HG03066 (cell line): ENCODE measurements around the gene ZNF318.
A peak's percentile ranks its signal among the peaks of the same experiment; 100 is the strongest.
"Not testable (repeated sequence)": the region's sequence is repeated elsewhere in the genome, so short reads cannot be mapped to it uniquely, and the experiment has no call there.

ENCODE experiments used
- ATAC-seq: cut with Tn5 transposase; IDR thresholded peaks from one replicate; pipeline ENCODE4 v1.9.1; 2021; ENCODE audit warnings: low read depth; ENCODE audit not compliant: unreplicated experiment

Gene ZNF318

GRCh38 chr6:43347021-43347420, 22.4 kb downstream of the ZNF318 start:
- no peak for ATAC-seq

GRCh38 chr6:43346243-43346642, 23.2 kb downstream of the ZNF318 start:
- ATAC-seq = not testable (repeated sequence)

DNA sequence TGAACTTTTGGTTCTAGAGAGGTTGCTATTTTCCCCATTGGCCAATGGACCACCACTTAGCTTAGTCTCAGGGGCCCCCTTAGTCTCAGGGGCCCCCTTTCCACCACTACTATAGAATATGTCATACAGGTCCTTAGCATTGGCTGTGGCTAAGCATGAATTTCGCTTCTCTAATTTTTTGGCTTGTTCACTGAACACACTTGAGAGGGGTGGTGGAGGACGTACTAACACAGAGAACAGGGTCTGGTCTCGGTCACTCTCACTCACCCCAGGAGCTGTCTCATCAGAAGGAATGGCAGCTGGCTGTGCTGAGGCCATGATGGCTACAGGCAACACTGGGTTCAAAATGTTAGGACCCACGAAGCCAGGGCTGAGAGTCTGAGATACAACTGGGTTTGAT, 30.3 kb downstream of the ZNF318 start:
- peak; percentile 79 for ATAC-seq

GRCh38 chr6:43338243-43338642, 31.2 kb downstream of the ZNF318 start:
- ATAC-seq = peak; percentile 51

GRCh38 chr6:43336382-43336781, 33.1 kb downstream of the ZNF318 start:
- no peak for ATAC-seq

DNA sequence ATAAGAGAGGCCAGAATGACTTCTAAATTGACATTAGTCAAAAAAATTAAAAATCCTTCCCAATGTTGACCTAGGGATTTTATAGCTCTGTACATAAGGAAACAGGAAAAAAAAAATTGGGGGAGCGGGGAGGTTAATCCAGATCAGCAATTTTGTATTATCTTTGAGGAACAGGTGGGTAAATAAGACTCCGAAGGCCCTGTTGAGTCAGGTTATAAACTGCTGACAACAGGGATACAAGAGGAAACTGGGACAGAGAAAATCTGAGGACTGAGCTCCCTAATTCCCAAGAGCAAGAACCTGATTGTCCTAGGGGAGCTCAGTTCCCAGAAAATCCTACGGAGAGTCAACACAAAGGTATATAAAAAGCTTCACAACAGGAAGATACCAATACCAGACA, 34.0 kb downstream of the ZNF318 start:
- no peak for ATAC-seq

GRCh38 chr6:43334466-43335095, 34.9 kb downstream of the ZNF318 start:
- no peak for ATAC-seq

- ATAC-seq = no peak
Measured at GRCh38 chr6:43331891-43332290, 37.6 kb downstream of the ZNF318 start.

GRCh38 chr6:43331470-43331869, 38.0 kb downstream of the ZNF318 start:
- no peak for ATAC-seq

GRCh38 chr6:43328528-43328927, 40.9 kb downstream of the ZNF318 start:
- ATAC-seq = no peak

- no peak for ATAC-seq
Measured at GRCh38 chr6:43325876-43326275, 43.6 kb downstream of the ZNF318 start.

DNA sequence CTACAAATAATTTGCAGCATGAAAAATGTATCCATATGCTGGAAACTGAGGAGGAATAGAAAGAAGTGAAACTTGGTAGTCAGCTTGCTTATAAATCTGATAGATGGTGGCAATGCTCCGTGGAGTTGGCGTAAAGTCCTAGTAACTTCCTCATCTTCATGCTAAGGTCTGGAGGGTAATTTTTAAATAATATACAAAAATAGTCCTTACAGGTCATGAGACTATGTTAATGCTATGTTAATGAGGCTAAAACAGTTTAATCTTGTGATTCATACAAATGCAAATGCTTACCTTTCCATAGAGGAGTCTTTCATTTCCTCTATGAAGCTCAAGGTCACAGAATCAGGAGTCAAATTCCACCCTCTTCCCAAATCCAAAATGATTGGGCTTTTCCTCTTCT, 51.4 kb downstream of the ZNF318 start:
- ATAC-seq = no peak

GRCh38 chr6:43313813-43314212, 55.6 kb downstream of the ZNF318 start:
- ATAC-seq = no peak

GRCh38 chr6:43311666-43312065, 57.8 kb downstream of the ZNF318 start:
- ATAC-seq = no peak

GRCh38 chr6:43310624-43311023, 58.8 kb downstream of the ZNF318 start:
- no peak for ATAC-seq

DNA sequence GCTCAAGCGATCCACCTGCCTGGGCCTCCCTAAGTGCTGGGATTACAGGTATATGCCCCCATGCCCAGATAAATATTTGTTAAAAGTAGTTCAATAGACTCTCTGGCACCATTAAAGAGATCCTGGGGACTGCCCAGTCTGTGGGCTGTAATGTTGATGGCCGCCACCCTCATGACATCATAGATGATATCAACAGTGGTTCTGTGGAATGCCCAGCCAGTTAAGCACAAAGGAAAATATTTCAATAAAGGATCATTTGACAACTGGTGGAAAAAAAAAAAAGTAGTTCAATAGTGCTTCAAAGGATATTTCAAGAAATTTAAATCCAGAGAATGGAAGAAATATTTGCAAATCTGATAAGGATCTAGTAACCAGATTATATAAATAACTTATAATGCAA, 59.3 kb downstream of the ZNF318 start:
- no peak for ATAC-seq

- no peak for ATAC-seq
Measured at GRCh38 chr6:43308990-43309477, 60.4 kb downstream of the ZNF318 start.

DNA sequence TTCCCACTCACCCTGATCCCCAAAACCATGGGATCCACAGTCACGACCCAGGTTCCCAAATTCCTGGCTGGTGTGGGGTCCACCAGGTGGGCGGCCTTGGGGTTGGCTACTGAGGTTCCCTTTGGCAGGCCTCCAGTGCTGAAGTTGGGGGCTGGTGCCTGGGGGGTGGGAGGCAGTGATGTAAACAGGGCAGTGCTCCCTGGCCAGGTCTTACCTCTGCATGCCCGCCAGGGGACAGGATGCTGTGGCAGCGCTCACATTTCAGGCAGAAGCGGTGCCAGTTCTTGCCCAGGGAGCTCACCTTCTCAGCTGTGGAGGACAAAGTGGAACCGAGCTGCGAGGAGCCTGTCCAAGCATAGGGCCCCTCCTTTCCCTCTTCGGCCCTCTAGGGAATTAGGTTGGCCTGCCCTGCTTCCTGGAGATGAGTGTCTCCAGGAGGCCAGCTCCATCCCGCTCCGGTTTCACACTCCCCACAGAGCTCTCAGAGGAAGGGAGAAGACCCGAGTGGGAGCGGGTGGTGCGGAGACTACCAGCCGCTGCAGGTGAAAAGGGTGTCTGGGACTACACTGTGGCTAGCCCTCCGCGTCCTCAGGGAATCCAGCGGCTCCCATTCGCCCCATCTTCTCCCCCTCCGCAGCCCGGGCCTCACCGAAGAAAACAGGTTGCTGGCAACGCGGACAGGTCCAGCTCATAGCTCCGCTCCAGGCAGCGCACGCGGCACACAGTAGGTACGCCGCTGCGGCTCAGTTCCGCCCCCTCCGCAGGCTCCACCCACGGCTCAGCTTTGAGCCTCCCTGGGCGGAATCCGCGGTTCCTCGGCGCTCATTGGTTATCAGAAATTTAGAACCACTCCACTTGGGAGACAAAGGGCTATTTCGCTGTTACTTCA, 61.1 kb downstream of the ZNF318 start, which contains the start of gene CRIP3:
Gene CRIP3, minus strand, starts transcription at position 726 of the 889 bp plus-strand sequence. Its CDS starts 34 bp downstream, at position 692.
- ATAC-seq = no peak

DNA sequence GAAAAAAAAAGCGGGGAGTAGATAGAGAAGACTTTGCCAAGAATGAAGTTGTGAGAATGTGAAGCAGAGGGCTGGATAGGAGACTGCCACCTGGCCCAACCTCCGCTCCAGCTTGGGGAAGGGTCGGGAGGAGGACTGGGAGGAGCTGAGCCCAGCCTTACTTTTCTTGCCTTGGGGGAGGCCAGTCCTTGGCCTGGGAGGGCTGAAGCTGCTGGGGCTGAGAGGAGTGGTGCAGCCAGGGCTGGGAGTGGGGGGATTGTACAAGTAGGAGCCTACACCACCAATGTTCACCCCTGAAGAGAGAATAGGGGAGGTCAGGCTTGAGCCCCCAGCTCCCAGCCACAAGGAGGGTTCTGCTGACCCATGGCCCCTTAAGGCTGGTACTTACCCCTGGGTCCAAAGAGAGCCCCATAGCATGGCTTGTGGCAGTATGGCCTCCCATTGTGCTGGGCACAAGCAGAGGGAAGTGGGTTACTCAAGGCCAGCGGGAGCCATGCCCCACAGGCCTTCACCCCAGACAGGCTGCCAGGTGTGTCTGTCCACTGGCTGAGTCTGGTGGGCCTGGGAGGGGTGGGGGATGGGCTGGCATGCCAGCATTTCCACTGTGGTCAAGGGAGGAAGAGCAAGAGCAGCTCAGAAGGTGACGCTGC, 61.9 kb downstream of the ZNF318 start:
- ATAC-seq = no peak

GRCh38 chr6:43306086-43306485, 63.4 kb downstream of the ZNF318 start:
- ATAC-seq = no peak

- ATAC-seq = no peak
Measured at GRCh38 chr6:43304882-43305281, 64.6 kb downstream of the ZNF318 start.
